Mucosa of gallbladder (tissue), 1 donor: ENCODE measurements around the gene PRPF4. TPM values are rescaled to one million over a fixed set of nuclear protein-coding genes. Genes with fewer than 3 reads are reported as not detected.

Experiments
- DNase-seq: peaks from one replicate; pipeline ENCODE4 v3.0.0-alpha.2; 2020; ENCODE audit warnings: low spot score
- total RNA-seq: library from RNA; stranded (reverse); gene quantifications from one replicate; pipeline ENCODE4 v1.2.1, GENCODE V29; 2021
- donor health status: DM: no; HTN: no; CAD: no.

Gene PRPF4
- total RNA-seq, 1 donor from 2014 or later, result 20.1 TPM

- DNase-seq, result no peak
Observed at GRCh38 chr9:113311961-113312360, 36.5 kb downstream of the PRPF4 start.

GRCh38 chr9:113313261-113313660 is 37.8 kb downstream of the PRPF4 start:
- DNase-seq, result no peak

- DNase-seq, result no peak
Observed at GRCh38 chr9:113315231-113315630, 39.8 kb downstream of the PRPF4 start.

GRCh38 chr9:113316030-113316429 is 40.6 kb downstream of the PRPF4 start:
- no peak for DNase-seq

GRCh38 chr9:113317777-113318176 is 42.3 kb downstream of the PRPF4 start:
- DNase-seq, result no peak

- no peak for DNase-seq
Observed at GRCh38 chr9:113319054-113319453, 43.6 kb downstream of the PRPF4 start.

GRCh38 chr9:113320051-113320450 is 44.6 kb downstream of the PRPF4 start:
- no peak for DNase-seq

GRCh38 chr9:113322671-113323070 is 47.2 kb downstream of the PRPF4 start:
- no peak for DNase-seq

GRCh38 chr9:113326230-113326629 is 50.8 kb downstream of the PRPF4 start:
- no peak for DNase-seq

- DNase-seq, result no peak
Observed at GRCh38 chr9:113328045-113328782, 52.8 kb downstream of the PRPF4 start.

- DNase-seq, result no peak
Observed at GRCh38 chr9:113331780-113332179, 56.3 kb downstream of the PRPF4 start.

GRCh38 chr9:113337714-113338113 is 62.3 kb downstream of the PRPF4 start:
- no peak for DNase-seq

- peak; percentile 88 for DNase-seq
Observed at GRCh38 chr9:113340011-113340699, 64.7 kb downstream of the PRPF4 start, which contains the start of gene WDR31. Gene WDR31, minus strand, starts transcription at chr9:113340275. Its CDS starts 8,253 bp downstream, at chr9:113332022.

- no peak for DNase-seq
Observed at GRCh38 chr9:113341712-113342410, 66.4 kb downstream of the PRPF4 start.

Other genes starting within 250 kb of the PRPF4 start
- gene ZFP37, start 218.9 kb upstream of the PRPF4 start, total RNA-seq, result 2.8 TPM
- gene SLC31A2, start 124.7 kb upstream of the PRPF4 start, total RNA-seq, result 7.5 TPM
- 28.9 TPM for gene FKBP15, start 54.4 kb upstream of the PRPF4 start, total RNA-seq
- 26.1 TPM for gene SLC31A1, start 54.1 kb upstream of the PRPF4 start, total RNA-seq
- gene CDC26, start 86 bp upstream of the PRPF4 start, total RNA-seq, result 29.0 TPM
- gene RNF183, start 27.7 kb downstream of the PRPF4 start, total RNA-seq, result 5.3 TPM
- 8.1 TPM for gene WDR31, start 64.6 kb downstream of the PRPF4 start, total RNA-seq
- gene BSPRY, start 73.9 kb downstream of the PRPF4 start, total RNA-seq, result 16.0 TPM
- 102 TPM for gene HDHD3, start 101.3 kb downstream of the PRPF4 start, total RNA-seq
- gene ALAD, start 125.6 kb downstream of the PRPF4 start, total RNA-seq, result 108 TPM
- gene POLE3, start 135.0 kb downstream of the PRPF4 start, total RNA-seq, result 24.5 TPM
- gene C9orf43, start 135.1 kb downstream of the PRPF4 start, total RNA-seq, result 0.37 TPM
- 142 TPM for gene RGS3, start 188.1 kb downstream of the PRPF4 start, total RNA-seq